Right renal pelvis (tissue), 4 donors: ENCODE measurements around the gene WDR20. TPM values are rescaled to one million over a fixed set of nuclear protein-coding genes. Genes with fewer than 3 reads are reported as not detected.

Experiments
- DNase-seq, 4 donors: peaks; one replicate each; pipeline ENCODE4 v3.0.0-alpha.2; 2013; ENCODE audit warnings: low read depth in 4 of 4, low spot score in 3 of 4, missing footprints in 1 of 4
- polyA plus RNA-seq, 4 donors: library from polyadenylated mRNA; unstranded; fragments of 120-200 nt; gene quantifications; one replicate each; pipeline ENCODE4 v1.2.1, GENCODE V29; 2013; ENCODE audit not compliant: insufficient read length in 4 of 4

The WDR20 gene
- polyA plus RNA-seq, 4 donors: 26.3 to 33.2 (median 30.8) TPM

GRCh38 chr14:102213984-102214658, 74.4 kb downstream of the WDR20 start:
- no peak for DNase-seq

- DNase-seq: no peak
Observed at GRCh38 chr14:102215071-102215470, 75.4 kb downstream of the WDR20 start.

- no peak for DNase-seq
Observed at GRCh38 chr14:102215576-102216250, 76.0 kb downstream of the WDR20 start.

GRCh38 chr14:102217399-102217798, 77.7 kb downstream of the WDR20 start:
- no peak for DNase-seq

- DNase-seq: no peak
Observed at GRCh38 chr14:102217987-102218421, 78.3 kb downstream of the WDR20 start.

- DNase-seq: no peak
Observed at GRCh38 chr14:102218688-102219087, 79.0 kb downstream of the WDR20 start.

GRCh38 chr14:102219316-102219715, 79.6 kb downstream of the WDR20 start:
- DNase-seq: no peak

- no peak for DNase-seq
Observed at GRCh38 chr14:102220031-102220430, 80.3 kb downstream of the WDR20 start.

GRCh38 chr14:102221026-102221425, 81.3 kb downstream of the WDR20 start:
- DNase-seq: no peak

GRCh38 chr14:102222009-102222575, 82.4 kb downstream of the WDR20 start:
- no peak for DNase-seq

- no peak for DNase-seq
Observed at GRCh38 chr14:102222751-102223150, 83.1 kb downstream of the WDR20 start.

- no peak for DNase-seq
Observed at GRCh38 chr14:102223682-102224081, 84.0 kb downstream of the WDR20 start.

- DNase-seq: no peak
Observed at GRCh38 chr14:102225386-102225785, 85.7 kb downstream of the WDR20 start.

GRCh38 chr14:102225936-102226335, 86.2 kb downstream of the WDR20 start:
- DNase-seq: no peak

GRCh38 chr14:102226356-102227125, 86.8 kb downstream of the WDR20 start:
- no peak for DNase-seq

GRCh38 chr14:102227184-102227964, 87.7 kb downstream of the WDR20 start:
- DNase-seq: no peak

GRCh38 chr14:102229071-102229738, 89.5 kb downstream of the WDR20 start:
- DNase-seq: no peak

GRCh38 chr14:102229739-102230092, 90.0 kb downstream of the WDR20 start:
- DNase-seq: no peak

- DNase-seq: no peak
Observed at GRCh38 chr14:102230481-102231210, 90.9 kb downstream of the WDR20 start.
